HS-5 (cell line): ENCODE measurements around the gene YBEY.

Experiments used
- DNase-seq: peaks from one replicate; pipeline ENCODE4 v3.0.0-alpha.2; 2012; ENCODE audit warnings: low read depth

Gene YBEY

DNA sequence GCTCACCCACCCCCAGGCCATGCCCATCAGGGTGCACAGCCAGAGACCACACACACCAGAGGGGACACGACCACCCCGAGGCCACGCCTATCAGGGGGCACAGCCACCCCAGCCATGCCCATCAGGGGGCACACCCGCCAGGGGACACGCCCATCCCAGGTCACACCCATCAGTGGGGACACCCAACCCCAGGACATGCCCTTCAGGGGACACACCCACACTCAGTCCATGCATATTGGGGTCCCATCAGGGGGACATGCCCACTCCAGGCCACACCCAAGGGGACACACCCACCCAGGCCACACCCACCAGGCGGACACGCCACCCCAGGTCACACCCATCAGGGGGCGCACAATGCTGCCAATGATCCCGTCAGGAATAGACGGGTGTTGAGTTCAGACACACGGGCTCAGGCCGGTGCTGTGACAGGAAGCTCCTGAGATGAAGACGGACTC is 21.4 kb upstream of the YBEY start:
- DNase-seq = no peak

DNA sequence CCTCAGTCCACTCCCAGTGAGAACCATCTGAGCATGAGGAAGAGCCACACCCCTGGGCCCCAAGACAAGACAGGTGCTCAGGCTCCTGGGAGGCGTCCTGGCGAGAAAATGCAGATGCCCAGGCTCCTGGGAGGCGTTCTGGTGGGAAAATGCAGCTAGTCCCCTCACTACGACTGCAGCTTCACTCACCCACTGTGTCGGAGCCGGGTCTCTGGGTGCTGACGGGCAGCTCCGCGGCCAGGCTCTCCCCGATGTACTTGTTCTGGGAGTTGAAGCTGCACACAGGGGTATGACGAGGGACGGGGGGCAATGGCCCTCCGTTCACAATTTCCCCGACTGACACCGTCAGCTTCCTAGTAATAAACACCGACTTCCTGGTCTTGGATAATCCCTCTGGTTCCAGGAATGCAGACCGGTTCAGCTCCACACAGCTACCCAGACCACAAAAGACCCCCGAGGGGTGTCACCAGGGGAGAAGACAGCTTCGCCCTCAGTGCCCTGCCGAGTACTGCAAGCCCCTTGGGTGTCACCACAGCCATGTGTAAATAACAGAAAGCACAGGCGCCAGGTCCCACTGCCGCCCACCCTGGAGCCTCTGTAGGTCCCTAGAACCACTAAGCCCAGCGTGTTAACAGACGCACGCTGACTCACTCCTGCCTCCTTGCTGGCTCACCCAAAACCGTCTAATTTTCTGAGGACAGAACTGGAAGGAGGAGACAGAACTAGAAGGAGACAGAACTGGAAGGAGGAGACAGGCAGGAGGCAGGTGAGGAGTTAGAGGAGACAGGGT is 20.2 kb upstream of the YBEY start:
- DNase-seq = no peak

DNA sequence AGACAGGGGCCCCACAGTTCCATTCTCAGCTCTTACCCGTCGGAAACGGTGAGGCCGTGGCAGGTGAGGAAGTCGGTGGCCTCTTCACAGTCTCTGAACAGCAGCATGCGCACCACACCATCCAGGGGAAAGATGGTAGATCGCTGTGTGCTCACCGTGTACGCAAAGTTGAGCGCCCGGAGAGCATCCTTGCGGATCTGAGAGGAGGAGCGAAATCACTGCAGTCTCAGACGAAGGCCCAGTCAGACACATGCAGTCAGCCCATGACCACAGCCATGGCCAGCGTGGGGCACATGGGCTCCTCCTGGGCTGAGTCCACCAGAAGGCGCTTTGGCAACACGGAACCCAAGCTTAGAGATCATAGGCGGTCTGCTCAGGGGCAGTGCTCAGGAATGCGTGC is 19.2 kb upstream of the YBEY start:
- no peak for DNase-seq

DNA sequence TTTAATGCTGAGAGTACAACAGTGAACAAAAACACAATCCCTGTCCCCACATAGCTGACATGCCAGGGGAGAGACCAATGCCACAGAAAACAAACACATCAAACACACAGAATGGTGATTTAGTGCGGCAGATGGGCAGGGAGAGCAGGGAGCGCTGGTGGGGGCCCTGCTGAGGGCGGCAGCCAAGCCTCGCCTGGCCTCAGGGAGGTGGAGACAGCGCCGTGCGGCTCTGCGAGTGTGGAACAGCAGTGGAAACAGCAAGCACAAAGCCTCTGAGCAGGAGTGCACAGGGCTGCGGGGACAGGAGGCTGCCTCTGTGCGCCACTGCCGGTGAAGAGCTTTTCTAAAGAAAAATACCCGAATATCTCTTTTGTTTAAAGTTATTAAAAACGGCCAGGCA is 17.8 kb upstream of the YBEY start:
- no peak for DNase-seq

DNA sequence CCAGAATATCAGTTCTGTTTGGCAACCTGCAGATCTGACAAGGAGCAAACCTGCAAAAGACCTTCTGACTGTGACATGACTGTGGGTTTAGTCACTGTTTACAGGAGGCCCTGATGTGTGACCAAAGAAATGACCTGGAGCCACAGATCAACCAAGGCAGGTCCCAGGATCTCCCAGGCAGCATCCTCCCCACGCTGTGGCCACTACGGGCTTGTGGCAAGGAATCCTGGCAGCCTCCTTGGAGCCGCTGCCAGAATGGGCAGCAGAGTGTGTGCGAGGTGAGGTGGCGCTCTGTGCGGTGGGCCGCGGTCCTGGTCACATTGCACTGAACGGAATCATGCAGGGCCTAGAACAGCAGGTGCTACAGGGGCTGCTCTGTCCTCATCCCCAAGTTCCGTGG is 16.7 kb upstream of the YBEY start:
- DNase-seq = no peak

DNA sequence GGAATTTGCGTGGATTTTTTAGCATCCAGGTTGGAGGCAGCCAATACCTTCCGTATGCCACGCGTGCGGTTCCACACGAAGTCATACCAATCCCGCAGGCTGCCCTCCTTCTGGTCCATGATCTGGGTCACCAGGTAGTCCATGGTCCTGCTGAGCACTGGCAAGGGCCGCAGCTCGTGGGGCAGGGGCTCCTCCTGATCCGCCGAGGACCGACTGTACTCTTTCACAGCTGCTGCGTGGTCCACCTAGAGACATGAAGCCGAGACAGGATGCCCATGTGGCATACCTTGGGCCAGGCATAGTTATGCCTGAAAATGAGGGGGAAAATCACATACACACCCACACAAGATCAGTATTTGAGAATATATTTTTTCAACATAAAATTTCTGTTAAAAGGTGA is 12.8 kb upstream of the YBEY start:
- no peak for DNase-seq

DNA sequence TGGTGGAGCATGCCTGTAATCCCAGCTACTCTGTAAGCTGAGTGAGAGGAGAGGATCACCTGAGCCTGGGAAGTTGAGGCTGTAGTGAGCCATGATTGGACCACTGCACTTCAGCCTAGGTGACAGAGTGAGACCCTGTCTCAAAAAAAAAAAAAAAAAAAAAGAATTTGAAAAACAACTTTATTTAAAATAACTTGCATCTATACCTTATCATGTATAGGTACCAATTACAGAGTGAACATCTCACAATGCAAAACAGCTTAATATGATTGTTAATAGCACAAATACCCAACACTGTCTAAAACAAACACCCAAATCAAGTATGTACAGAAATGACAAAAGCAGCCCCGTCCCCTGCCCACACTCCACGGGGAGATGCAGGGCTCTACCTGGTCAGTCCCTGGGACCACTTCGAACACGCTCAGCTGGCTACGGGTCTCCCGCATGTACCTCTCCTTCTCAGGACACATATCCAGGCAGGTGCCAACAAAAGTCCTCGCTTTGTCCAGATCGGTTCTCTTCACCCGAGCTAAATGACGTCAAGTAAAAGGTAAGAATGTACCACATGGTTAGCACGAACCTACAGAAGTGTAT is 11.2 kb upstream of the YBEY start:
- no peak for DNase-seq

DNA sequence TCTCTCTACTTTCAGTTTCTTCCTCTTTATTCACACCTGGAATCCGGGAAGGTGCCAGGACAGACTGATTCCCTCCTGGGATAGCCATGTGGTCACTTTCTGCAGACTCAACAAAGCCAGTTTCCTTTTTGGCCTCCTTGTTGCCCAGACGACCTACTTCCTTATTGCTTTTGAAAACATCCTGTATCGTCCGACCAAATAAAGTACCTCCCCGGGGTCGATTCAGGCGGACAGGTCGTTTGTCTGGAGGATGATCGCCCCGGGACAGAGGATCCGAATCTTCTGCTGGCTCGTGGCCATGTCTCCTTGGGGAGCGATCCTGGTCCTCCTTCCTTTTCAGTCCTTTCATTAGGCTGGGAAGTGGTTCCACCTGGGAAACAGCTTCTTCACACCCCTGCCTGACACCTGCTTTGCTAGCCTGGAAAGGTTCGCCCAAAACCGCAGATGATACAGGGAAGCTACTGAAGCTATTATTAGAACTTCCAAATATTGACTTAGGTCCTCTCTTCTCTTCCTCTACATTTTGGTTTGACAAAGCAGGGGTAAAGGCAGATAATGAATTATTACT is 2.0 kb upstream of the YBEY start:
- no peak for DNase-seq

DNA sequence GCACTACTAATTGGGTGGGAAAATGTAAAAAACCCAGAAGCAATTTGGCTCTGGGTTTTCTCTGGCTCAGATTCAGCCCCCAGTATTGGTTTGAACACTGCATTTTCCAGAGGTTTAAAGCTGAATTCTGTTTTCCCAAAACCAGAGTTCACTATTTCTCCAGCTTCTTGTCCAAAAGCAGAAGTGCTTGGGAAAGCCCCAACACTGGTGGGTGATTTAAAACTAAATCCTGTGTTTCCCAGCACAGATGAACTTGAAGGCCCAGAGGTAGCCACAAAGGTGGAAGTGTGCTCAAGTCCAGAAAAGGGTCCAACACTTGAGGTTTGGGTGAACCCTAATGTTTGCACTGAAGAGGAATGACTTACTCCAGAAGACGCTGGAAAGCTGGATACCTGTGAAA is 1.4 kb upstream of the YBEY start:
- no peak for DNase-seq

DNA sequence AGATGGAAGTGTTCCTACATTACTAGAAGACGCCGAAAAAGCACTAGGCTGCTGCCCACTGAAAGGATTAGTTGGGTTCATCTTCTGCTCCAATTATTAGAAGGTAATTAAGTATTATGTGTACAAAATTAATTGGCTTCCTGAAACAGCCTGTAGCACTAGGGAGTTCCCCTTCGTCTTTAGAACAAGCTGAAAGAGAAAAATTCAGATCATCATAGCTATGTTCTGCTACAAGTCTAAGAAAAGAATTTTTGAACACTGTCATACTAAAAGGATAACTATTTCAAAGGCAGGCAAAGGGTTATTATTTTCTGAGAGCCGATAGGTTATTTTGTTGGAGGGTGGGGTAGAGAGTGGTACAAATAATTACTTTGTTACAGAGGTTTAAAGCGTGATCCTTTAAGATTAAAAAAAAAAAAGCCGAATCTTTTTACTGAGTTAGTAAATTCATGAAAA is 908 bp upstream of the YBEY start, which contains the start of gene MCM3AP:
MCM3AP (minus strand) TSS at position 406 of the 456 bp plus-strand sequence; CDS start at position 81, 325 bp downstream.
- DNase-seq = no peak

DNA sequence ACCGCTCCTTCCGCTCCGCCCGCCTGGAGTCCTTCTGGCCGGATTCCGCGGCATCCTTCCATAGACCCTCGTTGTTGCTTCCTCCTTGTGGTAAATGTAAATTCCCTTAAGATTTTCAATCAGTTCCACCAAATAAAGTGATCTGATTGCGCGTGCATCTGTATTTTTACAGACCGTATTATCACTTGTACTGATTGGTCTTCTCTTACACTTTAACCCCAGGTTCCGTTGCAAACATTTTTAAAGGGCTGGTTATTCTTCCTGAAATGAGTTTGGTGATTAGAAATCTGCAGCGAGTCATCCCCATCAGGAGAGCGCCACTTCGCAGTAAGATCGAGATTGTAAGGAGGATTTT is 483 bp downstream of the YBEY start:
- DNase-seq = no peak

DNA sequence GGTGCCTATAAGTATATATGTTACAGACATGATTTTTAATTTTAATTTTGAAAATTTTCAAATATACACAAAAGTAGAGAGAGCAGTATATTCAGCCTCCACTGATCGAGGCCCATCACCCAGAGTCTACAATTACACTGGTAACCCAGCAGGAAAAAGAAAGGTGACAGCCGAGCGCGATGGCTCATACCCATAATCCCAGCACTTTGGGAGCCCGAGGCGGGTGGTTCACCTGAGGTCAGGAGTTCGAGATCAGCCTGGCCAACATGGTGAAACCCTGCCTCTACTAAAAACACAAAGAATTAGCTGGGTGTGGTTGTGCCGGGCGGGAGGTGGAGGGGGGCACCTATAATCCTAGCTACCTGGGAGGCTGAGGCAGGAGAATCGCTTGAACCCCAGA is 1.4 kb downstream of the YBEY start:
- no peak for DNase-seq

DNA sequence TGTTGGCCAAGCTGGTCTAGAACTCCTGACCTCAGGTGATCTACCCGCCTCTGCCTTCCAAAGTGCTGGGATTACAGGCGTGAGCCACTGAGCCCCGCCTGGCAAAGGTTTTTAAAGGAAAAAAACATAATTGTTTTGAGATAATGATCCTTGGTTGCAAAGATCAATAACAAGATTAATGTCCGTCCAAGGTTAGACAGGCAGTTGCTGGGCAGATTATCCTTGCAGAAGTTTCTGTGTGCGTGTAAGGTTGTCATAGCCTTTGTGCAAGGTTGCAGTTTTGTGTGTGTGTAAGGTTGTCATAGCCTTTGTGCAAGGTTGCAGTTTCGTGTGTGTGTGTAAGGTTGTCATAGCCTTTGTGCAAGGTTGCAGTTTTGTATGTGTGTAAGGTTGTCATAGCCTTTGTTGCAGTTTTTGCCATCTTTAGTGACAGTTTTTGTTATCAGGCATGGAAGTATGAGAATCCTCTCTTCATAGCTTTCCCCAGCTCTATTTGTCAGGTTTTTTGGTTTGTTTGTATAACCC is 3.6 kb downstream of the YBEY start:
- DNase-seq = no peak

DNA sequence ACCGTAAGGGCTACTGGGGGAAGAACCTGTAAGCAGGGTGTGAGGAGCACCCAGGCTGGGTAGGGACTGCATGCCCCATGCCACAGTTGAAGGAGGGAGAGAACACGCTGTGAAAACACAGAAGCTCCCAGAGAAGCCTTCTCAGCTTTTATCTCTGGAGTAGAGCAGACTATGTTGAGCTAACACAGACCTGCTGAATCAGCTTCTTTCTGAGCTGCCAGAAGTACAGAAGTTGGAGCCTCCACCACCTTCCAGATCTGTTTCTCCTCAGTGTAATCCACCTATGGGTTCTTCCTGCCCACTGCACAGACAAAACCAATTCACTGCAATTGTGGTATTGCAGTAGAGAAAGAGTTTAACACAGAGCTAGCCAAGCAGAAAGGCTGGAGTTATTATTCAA is 5.4 kb downstream of the YBEY start:
- no peak for DNase-seq

DNA sequence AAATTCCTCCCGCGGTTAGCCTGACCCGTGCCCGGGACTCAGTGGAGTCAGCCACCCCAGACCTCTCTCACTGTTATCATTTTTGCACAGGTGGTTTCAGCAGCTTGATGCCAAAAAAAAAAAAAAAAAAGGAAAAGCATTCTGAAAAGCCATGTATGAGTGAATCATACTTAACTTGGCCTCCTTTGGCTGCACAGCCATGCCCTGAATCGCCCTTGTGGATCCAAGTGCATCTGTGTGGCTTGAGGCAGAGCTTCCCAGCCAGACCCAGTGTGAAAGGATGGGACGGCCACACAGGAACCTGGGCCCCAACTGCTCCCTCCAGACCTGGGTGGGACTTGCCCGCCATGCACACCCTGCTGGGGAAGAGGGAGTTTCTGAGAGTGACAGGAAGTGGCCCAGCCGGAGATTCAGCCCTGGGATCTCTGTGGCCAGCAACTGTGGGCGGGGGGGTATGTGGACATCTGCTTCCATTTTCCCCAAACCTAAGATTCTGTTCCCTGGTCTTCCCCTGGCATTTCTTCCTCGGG is 8.6 kb downstream of the YBEY start:
- DNase-seq = no peak

DNA sequence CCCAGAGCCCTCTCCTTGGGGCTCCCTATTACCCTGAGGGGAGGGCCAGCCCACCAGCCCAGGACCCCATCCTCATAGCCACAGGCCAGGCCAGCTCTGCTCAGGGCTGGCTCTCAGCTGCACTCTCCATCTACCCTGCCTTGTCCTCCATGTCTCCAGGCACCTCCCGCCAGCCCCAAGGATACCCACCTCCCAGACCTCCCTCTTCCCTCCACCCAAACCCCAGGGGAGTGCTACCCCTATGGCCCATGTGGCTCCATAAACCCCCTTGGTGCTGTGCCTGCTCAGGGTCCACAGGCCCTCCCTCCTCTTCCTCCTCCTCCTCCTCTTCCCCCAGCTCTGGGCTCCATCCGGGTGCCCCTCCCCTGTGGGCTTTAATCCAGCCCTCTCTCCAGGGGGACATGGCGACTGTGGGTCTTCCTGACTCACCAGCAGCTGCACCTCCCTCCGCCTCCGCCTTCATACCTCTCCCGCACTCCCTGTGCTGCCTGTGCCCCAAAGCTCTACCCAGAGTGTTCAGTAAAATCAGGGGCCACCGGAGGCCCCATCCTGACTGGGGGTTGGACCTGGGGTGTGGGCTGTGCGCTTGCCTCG is 9.1 kb downstream of the YBEY start:
- DNase-seq = no peak

DNA sequence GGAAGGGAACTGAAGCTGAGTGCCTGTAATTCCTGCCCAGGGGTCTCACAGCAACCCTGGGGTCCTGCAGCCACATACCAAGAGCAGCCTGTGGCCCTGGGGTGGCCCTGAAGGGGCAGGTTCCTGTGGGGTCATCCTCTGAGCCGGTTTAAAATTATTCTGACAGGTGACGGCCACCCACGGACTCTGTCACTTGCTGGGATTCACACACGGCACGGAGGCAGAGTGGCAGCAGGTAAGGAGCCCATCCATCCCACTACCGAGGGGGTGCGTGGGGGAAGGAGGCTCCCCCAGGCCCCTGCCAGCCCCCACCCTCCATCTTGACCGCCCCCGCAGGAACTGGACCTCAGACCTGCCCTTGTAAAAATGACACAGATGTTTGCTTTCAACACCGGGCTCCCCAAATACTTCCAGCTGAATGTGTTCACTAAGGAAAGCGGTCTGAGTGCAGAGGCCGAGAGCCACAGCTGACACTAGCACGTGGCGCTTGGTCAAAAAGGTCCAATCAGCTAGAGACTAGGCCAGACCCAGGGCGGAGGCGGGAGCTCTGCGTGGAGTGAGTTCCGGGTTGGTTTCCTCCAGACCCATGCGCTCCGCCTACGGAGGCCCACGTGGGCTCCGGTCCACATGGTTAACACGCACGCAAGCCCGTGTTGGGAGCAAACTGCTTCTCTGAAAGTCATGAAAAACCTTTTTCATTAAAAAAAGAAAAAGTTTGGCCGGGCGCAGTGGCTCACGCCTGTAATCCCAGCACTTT is 10.0 kb downstream of the YBEY start:
- DNase-seq = no peak

DNA sequence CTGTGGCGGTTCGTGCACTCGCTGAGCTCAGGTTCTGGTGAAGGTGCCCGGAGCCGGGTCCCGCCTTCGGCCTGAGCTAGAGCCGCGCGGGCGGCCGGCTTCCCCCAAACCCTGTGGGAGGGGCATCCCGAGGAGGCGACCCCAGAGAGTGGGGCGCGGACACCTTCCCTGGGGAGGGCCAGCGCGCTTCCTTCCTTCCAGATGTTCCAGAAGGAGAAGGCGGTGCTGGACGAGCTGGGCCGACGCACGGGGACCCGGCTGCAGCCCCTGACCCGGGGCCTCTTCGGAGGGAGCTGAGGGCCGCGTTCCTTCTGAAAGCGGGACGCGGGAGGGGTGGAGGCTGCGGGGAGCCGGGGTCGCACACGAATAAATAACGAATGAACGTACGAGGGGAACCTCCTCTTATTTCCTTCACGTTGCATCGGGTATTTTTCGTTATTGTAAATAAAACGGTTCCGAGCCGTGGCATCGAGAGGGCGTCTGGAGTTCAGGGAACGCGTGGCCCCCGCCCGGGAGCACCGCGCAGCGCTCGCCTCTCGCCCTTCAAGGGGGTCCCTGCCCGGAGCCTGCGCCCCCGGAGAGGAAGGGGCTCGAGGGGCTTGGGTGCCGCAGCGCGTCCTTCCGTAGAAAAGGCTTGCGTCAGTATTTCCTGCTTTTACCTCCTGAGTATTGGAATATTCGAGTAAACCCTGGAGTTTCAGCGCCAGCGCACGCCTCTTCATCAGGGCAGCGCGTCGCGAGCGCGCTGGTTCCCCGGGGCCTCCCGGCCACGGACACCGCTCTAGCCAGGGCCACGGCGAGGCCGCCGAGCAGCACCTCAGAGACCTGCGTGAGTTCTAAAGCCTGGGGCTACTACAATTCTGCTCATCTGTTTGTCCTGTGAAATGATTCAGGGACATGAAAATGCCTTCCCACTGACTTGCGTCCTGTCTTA is 11.5 kb downstream of the YBEY start:
- no peak for DNase-seq

DNA sequence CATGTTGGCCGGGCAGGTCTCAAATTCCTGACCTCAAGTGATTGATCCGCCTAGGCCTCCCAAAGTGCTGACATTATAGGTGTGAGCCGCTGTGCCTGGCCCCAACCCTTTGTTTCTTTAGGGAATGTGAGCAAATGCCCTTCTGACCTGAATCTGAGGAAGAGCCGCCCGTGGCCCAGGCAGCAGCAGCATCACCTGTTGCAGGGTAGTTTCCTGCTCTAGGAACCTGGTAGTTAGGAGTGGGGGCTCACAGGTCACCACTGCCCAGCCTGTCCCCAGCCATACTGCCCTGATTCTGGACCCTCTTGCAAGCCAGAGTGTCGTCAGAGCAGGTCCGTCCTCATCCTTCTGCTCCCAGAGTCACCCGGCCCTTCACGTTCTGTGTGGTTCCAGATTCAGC is 13.0 kb downstream of the YBEY start:
- no peak for DNase-seq

DNA sequence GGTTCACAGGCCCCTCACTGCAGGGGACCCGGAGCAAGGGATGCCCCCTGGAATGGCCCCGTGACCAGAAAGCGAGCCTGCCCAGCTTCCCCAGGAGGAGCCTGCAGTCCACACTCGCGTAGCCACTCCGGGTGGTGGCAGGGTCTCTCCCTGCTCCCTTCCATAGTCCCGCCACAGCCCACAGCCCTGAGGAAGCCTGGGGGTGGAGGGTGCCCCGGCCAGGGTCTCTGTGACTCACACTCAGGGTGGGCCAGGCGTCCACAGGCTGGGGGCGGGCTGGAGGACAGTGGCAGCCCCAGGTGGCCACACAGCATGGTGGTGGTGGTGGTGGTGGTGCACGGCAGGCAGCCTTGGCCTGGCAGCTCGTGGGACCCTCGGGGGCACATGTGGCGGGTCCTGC is 15.6 kb downstream of the YBEY start:
- no peak for DNase-seq

DNA sequence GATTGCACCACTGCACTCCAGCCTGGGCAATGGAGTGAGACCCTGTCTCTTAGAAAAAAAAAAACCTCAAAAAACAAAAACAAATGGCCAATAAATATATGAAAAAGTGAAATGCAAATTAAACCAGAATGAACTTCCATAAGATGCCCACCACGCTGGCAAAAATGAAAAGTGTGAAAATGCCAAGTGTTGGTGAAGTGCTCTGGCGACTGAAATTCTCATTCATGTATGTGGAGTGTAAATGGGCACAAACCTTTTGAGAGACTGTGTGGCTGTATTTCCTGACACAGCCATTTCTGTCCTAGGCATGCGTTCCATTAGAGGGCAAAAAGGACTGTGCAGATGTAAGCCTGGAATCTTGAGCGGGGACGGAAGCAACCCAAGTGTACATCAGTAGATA is 18.3 kb downstream of the YBEY start:
- DNase-seq = no peak
